ENCODE data around the gene CACHD1.
A peak's percentile ranks its signal among the peaks of the same experiment; 100 is the strongest.

DNA sequence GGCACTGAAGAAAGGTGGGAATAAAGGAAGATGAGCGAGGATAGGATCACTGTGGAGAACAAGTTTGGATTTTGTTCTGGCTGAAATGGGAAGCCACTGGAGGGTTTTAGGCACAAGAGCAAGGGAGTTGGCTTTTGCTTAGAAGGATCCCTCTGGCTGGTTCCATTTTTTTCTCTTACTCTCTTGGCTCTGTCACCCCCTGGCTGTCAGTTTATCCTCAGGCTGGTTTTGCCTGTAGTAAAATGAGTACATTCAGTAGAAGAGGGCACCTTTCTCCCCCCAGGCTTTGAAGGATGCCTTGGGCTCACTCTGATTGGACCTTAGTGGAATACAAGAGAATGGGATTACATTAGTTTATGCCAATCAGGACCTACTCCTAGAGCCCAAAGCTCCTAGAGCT lies 17.1 kb downstream of the CACHD1 start:
- TF ChIP-seq, protein P1, sequence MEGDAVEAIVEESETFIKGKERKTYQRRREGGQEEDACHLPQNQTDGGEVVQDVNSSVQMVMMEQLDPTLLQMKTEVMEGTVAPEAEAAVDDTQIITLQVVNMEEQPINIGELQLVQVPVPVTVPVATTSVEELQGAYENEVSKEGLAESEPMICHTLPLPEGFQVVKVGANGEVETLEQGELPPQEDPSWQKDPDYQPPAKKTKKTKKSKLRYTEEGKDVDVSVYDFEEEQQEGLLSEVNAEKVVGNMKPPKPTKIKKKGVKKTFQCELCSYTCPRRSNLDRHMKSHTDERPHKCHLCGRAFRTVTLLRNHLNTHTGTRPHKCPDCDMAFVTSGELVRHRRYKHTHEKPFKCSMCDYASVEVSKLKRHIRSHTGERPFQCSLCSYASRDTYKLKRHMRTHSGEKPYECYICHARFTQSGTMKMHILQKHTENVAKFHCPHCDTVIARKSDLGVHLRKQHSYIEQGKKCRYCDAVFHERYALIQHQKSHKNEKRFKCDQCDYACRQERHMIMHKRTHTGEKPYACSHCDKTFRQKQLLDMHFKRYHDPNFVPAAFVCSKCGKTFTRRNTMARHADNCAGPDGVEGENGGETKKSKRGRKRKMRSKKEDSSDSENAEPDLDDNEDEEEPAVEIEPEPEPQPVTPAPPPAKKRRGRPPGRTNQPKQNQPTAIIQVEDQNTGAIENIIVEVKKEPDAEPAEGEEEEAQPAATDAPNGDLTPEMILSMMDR (IDR thresholded peaks at IDR 0.05) = peak in 5 of 12 donors; percentile 10 to 34 (median 22)
- TF ChIP-seq POLR2A (IDR thresholded peaks at IDR 0.05) = no peak
